Motor neuron (in vitro differentiated cells): Measurements from ENCODE around the gene SEMA4C. TPM values are rescaled to one million over a fixed set of nuclear protein-coding genes. Genes with fewer than 3 reads are reported as not detected.

Experiments used
- ATAC-seq, 8 experiments: fragments of 200-7000 bp; cut with Tn5 transposase; replicated peaks in 6 of 8; 2 replicates each; pipeline ENCODE4 v1.8.0; 2021; ENCODE audit warnings: mild to moderate bottlenecking in 8 of 8, moderate library complexity in 8 of 8
- H3K27ac ChIP-seq, 2 donors: fragments of 250-450 bp; sonication (Bioruptor Pico); 2 replicates each; pipeline ENCODE4 v1.9.0; 2021; ENCODE audit warnings: antibody characterized with exemption in 2 of 2, mild to moderate bottlenecking in 2 of 2, moderate library complexity in 1 of 2
- H3K4me1 ChIP-seq, 2 donors: fragments of 250-450 bp; sonication (Bioruptor Pico); replicated peaks in 1 of 2; 2 replicates each; pipeline ENCODE4 v1.6.1; 2021; ENCODE audit warnings: antibody characterized with exemption in 2 of 2, mild to moderate bottlenecking in 2 of 2, moderate library complexity in 1 of 2
- H3K4me3 ChIP-seq, 5 donors: fragments of 250-450 bp; sonication (Bioruptor Pico); 2 replicates each; pipeline ENCODE4 v1.9.0; 2021; ENCODE audit warnings: antibody characterized with exemption in 5 of 5, mild to moderate bottlenecking in 5 of 5, moderate library complexity in 4 of 5
- WGBS, 10 experiments: fragments of 450-650 bp; shearing (Covaris generic); methylation state at CpG; one replicate each; pipeline ENCODE4 v1.0.0; 2022; 5-methylcytosine and 5-hydroxymethylcytosine counted together
- in situ Hi-C, 9 experiments: fragments of 400-800 bp; cut with MboI; loops; one replicate each; pipeline ENCODE4 v1.15.0; 2021; ENCODE audit warnings: low sequenced_read_pairs in 9 of 9, low pct_unique_long_range_greater_than_20kb in 2 of 9; ENCODE audit not compliant: unreplicated experiment in 9 of 9
- total RNA-seq, 8 experiments: library from RNA; unstranded; fragments of 300-600 nt; gene quantifications; 2 replicates each; pipeline versions ENCODE4 v1.2.3 to v1.2.4, GENCODE V29; 2022

The SEMA4C gene
- total RNA-seq, 8 experiments from 2014 or later = 11.8 to 56.4 (median 27.9) TPM

GRCh38 chr2:96824079-96824870 is 45.6 kb downstream of the SEMA4C start:
- Histone ChIP-seq H3K27ac (no peak overlapping the region), H3K4me3 (no peak overlapping the region), H3K4me1 (peaks cover 0 to 17% of the 10 kb centered on the region in 2 donors)
- in situ Hi-C loops = no loop called here
- peak in 2 of 8 experiments; percentile 32 to 45 for ATAC-seq
- WGBS, 10 experiments = 58 to 100% (median 90%) methylated on average over 1 to 4 of the region's 6 CpGs; no CpG with 5 or more reads in 4 of the 10 experiments

GRCh38 chr2:96823198-96823597 is 46.7 kb downstream of the SEMA4C start:
- Histone ChIP-seq H3K4me1 (peaks cover 10 to 28% of the 10 kb centered on the region in 2 donors), H3K27ac (no peak overlapping the region), H3K4me3 (no peak overlapping the region)
- ATAC-seq = no peak
- WGBS, 10 experiments = 20 to 100% (median 90%) methylated on average over 1 to 7 of the region's 11 CpGs; no CpG with 5 or more reads in 3 of the 10 experiments
- in situ Hi-C loops = no loop called here

DNA sequence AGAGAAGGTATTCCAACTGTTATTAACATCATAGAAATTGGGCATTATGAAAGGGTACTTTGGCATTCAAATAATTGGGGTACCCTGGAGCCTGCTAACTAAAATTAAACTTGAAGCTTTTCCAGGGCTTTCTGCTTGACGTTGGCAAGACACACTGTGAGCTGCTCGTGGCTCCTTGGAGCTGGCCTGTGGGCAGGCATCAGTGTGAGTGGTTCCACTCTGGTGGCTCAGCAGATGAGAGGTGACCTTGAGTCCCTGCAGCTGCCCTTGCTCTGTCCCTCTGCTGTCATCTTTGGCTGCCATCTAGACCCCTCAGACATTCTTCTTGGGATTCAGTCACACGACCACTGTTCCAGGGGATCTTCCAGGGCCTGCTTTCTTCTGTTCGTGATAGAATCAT is 47.1 kb downstream of the SEMA4C start:
- no peak for ATAC-seq
- 71 to 100% (median 96%) methylated on average over 1 to 4 of the region's 4 CpGs; no CpG with 5 or more reads in 5 of the 10 experiments for WGBS, 10 experiments
- Histone ChIP-seq H3K4me3 (no peak overlapping the region), H3K4me1 (peaks cover 14 to 32% of the 10 kb centered on the region in 2 donors), H3K27ac (no peak overlapping the region)
- in situ Hi-C loops = no loop called here

DNA sequence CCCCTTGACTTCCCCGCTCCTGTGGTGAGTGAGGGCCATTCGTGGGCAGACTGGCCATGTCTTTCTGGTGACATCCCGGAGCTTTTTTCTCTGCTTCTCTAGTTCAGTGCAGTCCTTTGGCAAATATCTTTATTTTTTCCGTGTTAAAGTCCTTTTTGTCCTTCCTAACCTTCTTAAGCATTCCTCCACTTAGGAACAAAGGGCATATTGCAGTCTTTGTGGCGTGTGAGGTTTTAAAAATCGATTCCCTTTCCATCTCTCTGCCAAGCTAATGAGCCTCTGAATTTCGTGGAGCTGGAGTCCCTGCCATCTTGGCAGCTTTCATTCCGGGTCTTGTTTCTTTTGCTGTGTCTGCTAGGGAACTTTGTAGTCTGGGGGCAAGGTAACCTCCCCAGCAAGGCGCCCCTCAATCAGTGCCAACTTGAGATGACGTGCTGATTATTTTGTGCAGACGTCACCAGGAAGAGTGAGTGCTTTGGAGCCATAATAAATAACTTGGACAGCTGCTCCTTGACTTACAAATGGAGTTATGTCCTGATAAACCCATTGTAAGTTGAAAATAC is 48.7 kb downstream of the SEMA4C start:
- WGBS, 10 experiments = 76 to 90% (median 80%) methylated on average over 2 to 9 of the region's 11 CpGs; no CpG with 5 or more reads in 1 of the 10 experiments
- H3K4me3 ChIP-seq = no peak overlapping the region
- in situ Hi-C loops = no loop called here
- peaks cover 16 to 37% of the 10 kb centered on the region in 2 donors for H3K4me1 ChIP-seq
- H3K27ac ChIP-seq = no peak overlapping the region
- ATAC-seq = no peak

DNA sequence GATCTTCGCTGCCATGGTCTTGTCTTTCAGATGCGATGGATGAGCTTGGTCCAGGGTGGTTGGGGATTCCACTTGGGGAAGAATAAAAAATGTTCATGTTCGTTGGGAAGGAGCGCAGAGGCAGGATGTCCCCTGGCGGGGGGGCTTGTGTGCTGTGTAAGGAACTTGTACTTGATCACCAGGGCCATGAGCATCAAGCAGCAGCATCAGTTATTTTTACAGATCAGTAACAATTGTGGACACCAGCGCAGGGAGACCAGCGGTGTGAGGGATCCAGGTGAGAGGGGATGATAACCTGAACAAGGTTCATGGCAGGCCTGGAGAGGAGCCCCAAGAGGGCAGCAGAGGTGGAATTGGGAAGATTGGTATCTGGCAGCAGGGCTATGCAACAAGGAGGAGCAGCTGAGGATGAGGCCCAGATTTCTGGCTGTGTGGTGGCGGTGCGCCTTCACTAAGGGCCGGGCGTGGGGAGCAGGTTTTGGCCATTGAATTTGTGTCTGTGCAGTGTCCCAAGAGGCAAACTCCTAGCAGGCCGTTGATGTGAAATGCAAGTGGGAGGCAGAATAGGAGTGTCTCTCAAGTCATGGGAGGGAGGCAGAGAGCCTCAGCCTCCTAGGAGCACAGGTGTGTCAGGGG is 49.9 kb downstream of the SEMA4C start:
- Histone ChIP-seq H3K4me3 (no peak overlapping the region), H3K27ac (no peak overlapping the region), H3K4me1 (peaks cover 16 to 37% of the 10 kb centered on the region in 2 donors)
- ATAC-seq = no peak
- in situ Hi-C loops = no loop called here
- 50 to 100% (median 90%) methylated on average over 2 to 10 of the region's 12 CpGs; no CpG with 5 or more reads in 2 of the 10 experiments for WGBS, 10 experiments

- ATAC-seq = no peak
These were observed 50.6 kb downstream of the SEMA4C start for GRCh38 chr2:96819128-96819875.

GRCh38 chr2:96817882-96818281 is 52.0 kb downstream of the SEMA4C start:
- Histone ChIP-seq H3K4me1 (peaks cover 16 to 37% of the 10 kb centered on the region in 2 donors), H3K27ac (no peak overlapping the region), H3K4me3 (peak overlapping the region; percentile 59 to 88 (median 65))
- WGBS, 10 experiments = 40 to 94% (median 80%) methylated on average over 1 to 8 of the region's 8 CpGs; no CpG with 5 or more reads in 3 of the 10 experiments
- in situ Hi-C loops = no loop called here
- ATAC-seq = no peak

More at GRCh38 chr2:96819128-96819875, 50.6 kb downstream of the SEMA4C start:
- H3K27ac ChIP-seq = no peak overlapping the region
- in situ Hi-C loops = no loop called here
- WGBS, 10 experiments = 0 to 100% (median 83%) methylated on average over 1 to 6 of the region's 10 CpGs; no CpG with 5 or more reads in 2 of the 10 experiments
- H3K4me1 ChIP-seq = peaks cover 16 to 37% of the 10 kb centered on the region in 2 donors
- no peak overlapping the region for H3K4me3 ChIP-seq

DNA sequence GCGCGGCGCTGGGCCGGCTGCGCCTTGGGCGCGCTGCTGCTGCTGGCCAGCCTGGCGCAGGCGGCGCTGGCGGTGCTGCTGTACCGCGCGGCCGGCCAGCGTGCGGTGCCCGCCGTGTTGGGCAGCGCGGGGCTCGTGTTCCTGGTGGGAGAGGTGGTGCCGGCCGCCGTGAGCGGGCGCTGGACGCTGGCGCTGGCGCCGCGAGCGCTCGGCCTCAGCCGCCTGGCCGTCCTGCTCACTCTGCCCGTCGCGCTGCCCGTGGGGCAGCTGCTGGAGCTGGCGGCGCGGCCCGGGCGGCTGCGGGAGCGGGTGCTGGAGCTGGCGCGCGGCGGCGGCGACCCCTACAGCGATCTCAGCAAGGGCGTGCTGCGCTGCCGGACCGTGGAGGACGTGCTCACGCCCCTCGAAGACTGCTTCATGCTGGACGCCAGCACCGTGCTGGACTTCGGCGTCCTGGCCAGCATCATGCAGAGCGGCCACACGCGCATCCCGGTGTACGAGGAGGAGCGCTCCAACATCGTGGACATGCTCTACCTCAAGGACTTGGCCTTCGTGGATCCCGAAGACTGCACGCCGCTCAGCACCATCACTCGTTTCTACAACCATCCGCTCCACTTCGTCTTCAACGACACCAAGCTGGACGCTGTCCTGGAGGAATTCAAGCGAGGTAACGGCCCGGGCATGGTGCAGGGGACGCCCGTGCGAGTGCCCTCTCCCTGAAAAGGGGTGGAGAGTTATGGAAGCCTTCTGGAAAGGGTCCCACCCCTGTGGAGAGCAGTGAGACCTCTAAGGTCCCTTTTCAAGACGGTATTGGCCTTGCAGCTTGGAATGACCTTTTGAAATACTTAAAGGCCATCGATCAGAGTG is 52.8 kb downstream of the SEMA4C start:
- H3K4me1 ChIP-seq = peaks cover 16 to 37% of the 10 kb centered on the region in 2 donors
- H3K27ac ChIP-seq = peak overlapping the region; percentile 83 to 90
- ATAC-seq = peak in 6 of 8 experiments; percentile 0 to 42 (median 1)
- peak overlapping the region; percentile 59 to 88 (median 65) for H3K4me3 ChIP-seq
- WGBS, 10 experiments = 0 to 2% (median 0%) methylated on average over 4 to 21 of the region's 89 CpGs; no CpG with 5 or more reads in 4 of the 10 experiments
- in situ Hi-C loops = no loop called here

DNA sequence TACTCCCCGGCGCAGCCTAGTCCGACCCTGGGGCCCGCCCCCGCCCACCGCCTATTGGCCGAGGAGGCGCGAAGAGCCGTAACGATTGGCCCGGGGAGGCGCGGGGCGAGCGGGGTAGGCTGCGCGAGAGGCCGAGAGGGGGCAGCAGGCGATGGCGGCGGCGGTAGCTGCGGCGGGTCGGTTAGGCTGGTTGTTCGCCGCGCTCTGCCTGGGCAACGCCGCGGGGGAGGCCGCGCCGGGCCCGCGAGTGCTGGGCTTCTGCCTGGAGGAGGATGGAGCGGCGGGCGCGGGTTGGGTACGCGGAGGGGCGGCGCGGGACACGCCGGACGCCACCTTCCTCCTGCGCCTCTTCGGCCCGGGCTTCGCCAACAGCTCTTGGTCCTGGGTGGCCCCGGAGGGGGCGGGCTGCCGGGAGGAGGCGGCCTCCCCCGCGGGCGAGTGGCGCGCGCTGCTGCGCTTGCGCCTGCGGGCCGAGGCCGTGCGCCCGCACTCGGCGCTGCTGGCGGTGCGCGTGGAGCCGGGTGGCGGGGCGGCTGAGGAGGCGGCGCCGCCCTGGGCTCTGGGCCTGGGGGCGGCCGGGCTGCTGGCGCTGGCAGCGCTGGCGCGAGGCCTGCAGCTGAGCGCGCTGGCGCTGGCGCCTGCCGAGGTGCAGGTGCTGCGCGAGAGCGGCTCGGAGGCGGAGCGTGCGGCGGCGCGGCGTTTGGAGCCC is 53.6 kb downstream of the SEMA4C start, which contains the start of gene CNNM3:
Gene CNNM3 (plus strand): TSS at position 142 of the 709 bp plus-strand sequence. CDS start 10 bp downstream, at position 152.
- peaks cover 16 to 33% of the 10 kb centered on the region in 2 donors for H3K4me1 ChIP-seq
- in situ Hi-C loops = no loop called here
- 0% methylated on average over 9 of the region's 103 CpGs; no CpG with 5 or more reads in 9 of the 10 experiments for WGBS, 10 experiments
- H3K4me3 ChIP-seq = peak within 1 kb of the TSS; percentile 59 to 88 (median 65)
- ATAC-seq = peak; percentile 87 to 93 (median 92)
- H3K27ac ChIP-seq = peak within 1 kb of the TSS; percentile 83 to 90

DNA sequence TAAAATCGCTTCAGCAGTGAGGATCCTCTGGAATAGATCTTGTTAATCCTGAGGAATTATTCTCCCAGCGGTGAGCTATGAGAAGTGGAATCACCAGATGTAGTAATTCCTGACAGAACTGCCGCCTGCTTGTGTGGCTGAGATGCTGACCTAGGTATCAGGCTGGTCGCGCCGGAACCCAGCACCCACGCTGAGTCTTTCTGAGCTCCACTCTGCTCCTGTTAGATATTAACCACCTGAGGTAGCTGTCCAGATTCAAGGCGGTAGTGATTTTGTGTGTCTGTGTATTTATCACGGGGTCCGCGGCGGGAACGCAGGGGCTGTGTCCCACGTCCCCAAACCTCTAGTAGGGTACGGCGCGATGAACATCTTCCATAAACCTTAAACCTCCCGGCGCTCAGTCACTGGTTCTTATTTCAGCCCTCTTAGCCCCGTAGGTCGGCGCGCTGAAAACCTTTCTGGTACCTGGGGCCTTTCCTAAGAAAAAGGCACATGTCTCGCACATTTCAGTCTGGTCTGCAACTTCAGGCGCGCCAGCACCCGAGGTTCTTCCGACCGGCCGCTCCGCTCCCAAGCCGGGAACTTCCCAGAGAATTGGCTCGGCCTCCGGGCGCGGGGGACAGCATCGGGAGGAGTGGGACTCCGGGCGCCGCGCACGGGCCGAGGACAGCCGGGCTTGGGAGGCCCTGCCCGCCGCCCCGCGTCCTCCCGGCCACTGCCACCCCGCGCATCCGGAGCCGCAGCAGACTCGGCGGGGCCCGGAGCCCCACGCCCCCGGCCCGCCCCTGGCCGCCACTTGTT is 54.4 kb downstream of the SEMA4C start:
- H3K4me1 ChIP-seq = peaks cover 16 to 28% of the 10 kb centered on the region in 2 donors
- H3K4me3 ChIP-seq = peak overlapping the region; percentile 59 to 88 (median 65)
- H3K27ac ChIP-seq = peak overlapping the region in 1 of 2 donors; percentile 4
- in situ Hi-C loops = no loop called here
- peak in 4 of 8 experiments; percentile 0 to 23 (median 12) for ATAC-seq
- 0 to 20% (median 2%) methylated on average over 1 to 22 of the region's 60 CpGs; no CpG with 5 or more reads in 3 of the 10 experiments for WGBS, 10 experiments
